ENCODE data around the gene PDHX. TPM values are rescaled to one million over a fixed set of nuclear protein-coding genes. Genes with fewer than 3 reads are reported as not detected.

PDHX gene
- total and polyA plus RNA-seq, 5 donors from 2014 or later, result 18.2 to 24.1 (median 20.0) TPM

GRCh38 chr11:34899633-34900016 is 16.8 kb upstream of the PDHX start:
- no peak overlapping the region for H3K4me3 ChIP-seq (ENCODE audit: low read depth, low read length)
- peak in 1 of 3 donors; percentile 36 for DNase-seq
- Mint-ChIP-seq H3K4me3 (no peak overlapping the region), H3K27ac (no peak overlapping the region), H3K27me3 (no peaks in the 10 kb centered on the region), H3K9me3 (peaks cover 2 to 50% (median 16%) of the 10 kb centered on the region in 7 donors), H3K4me1 (peaks cover 0 to 11% (median 3%) of the 10 kb centered on the region in 4 donors), H3K36me3 (peaks cover 25% of the 10 kb centered on the region)
- H3K27ac ChIP-seq (ENCODE audit: insufficient read depth, low read length, poor library complexity, severe bottlenecking), result no peak overlapping the region
- H3K27me3 ChIP-seq (ENCODE audit: control insufficient read depth, insufficient read depth, low read length), result no peaks in the 10 kb centered on the region
- peaks cover 36 to 58% of the 10 kb centered on the region in 2 experiments for H3K9me3 ChIP-seq (ENCODE audit: control insufficient read depth in 2 of 2, low read length in 2 of 2)
- H3K4me1 ChIP-seq (ENCODE audit: control insufficient read depth, insufficient read depth, low read length, poor library complexity, severe bottlenecking), result no peaks in the 10 kb centered on the region
- no peak for ATAC-seq (ENCODE audit: low read depth in 2 of 2)
- peaks cover 6% of the 10 kb centered on the region for H3K36me3 ChIP-seq (ENCODE audit: control insufficient read depth, insufficient read depth, low read length)

DNA sequence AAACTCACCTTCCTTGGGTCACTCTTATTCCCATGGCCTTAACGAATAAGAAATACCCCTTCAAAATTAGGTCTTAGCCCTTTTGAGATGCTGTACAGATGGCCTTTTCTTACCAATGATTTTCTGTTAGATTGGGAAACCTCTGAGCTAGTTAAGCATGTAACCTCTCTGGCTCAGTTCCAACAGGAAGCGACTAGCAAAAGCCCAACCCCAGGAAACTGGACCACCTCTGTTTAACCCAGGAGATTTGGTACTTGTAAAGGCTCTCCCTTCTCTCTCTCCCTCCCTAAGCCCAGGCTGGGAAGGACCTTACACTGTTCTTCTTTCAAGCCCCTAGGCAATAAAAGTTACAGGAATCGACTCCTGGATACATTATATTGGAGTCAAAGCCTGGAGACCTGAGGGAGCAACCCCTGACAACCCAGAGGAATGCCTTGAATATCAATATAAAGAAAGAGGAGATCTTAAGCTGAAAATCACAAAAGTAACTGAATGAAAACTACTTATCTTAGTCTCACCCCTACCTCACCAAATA is 11.9 kb upstream of the PDHX start:
- no peak for DNase-seq
- peak overlapping the region in 1 of 3 donors; percentile 23 for H3K27ac Mint-ChIP-seq
- peak overlapping the region in 1 of 4 donors; percentile 9 for H3K4me3 Mint-ChIP-seq
- Histone ChIP-seq H3K9me3 (ENCODE audit: control insufficient read depth in 2 of 2, low read length in 2 of 2) (peaks cover 25 to 34% of the 10 kb centered on the region in 2 experiments), H3K4me1 (ENCODE audit: control insufficient read depth, insufficient read depth, low read length, poor library complexity, severe bottlenecking) (no peaks in the 10 kb centered on the region), H3K4me3 (ENCODE audit: low read depth, low read length) (no peak overlapping the region), H3K27me3 (ENCODE audit: control insufficient read depth, insufficient read depth, low read length) (no peaks in the 10 kb centered on the region), H3K36me3 (ENCODE audit: control insufficient read depth, insufficient read depth, low read length) (peaks cover 6% of the 10 kb centered on the region), H3K27ac (ENCODE audit: insufficient read depth, low read length, poor library complexity, severe bottlenecking) (no peak overlapping the region)
- no peak for ATAC-seq (ENCODE audit: low read depth in 2 of 2)
- peaks cover 2 to 27% (median 6%) of the 10 kb centered on the region in 7 donors for H3K9me3 Mint-ChIP-seq
- peaks cover 25% of the 10 kb centered on the region for H3K36me3 Mint-ChIP-seq
- H3K27me3 Mint-ChIP-seq, result no peaks in the 10 kb centered on the region
- peaks cover 4 to 18% (median 15%) of the 10 kb centered on the region in 4 donors for H3K4me1 Mint-ChIP-seq

DNA sequence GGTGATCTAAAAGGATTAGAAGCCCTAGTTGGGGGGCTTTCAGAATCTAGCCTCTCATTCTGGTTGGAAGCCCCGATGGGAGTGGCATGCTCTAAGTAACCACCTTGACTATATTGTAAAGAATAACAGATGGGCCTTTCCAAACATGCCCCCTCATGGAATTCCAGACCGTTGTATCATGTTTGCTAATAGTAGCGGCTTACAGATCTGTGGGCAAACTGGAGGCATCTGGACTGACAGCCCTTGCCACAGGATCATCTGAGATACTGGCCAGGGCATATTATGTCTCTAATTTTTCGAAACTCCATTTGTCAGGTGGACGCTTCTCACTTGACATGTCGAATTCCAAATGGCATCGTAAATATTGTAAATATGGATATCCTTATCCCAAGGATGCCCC is 10.8 kb upstream of the PDHX start:
- DNase-seq (no peak), ATAC-seq (ENCODE audit: low read depth in 2 of 2) (no peak)
- peaks cover 0 to 15% (median 0%) of the 10 kb centered on the region in 7 donors for H3K9me3 Mint-ChIP-seq
- Histone ChIP-seq H3K4me3 (ENCODE audit: low read depth, low read length) (no peak overlapping the region), H3K36me3 (ENCODE audit: control insufficient read depth, insufficient read depth, low read length) (peaks cover 4% of the 10 kb centered on the region), H3K9me3 (ENCODE audit: control insufficient read depth in 2 of 2, low read length in 2 of 2) (peaks cover 14 to 22% of the 10 kb centered on the region in 2 experiments), H3K27me3 (ENCODE audit: control insufficient read depth, insufficient read depth, low read length) (no peaks in the 10 kb centered on the region), H3K27ac (ENCODE audit: insufficient read depth, low read length, poor library complexity, severe bottlenecking) (no peak overlapping the region), H3K4me1 (ENCODE audit: control insufficient read depth, insufficient read depth, low read length, poor library complexity, severe bottlenecking) (no peaks in the 10 kb centered on the region)
- no peaks in the 10 kb centered on the region for H3K27me3 Mint-ChIP-seq
- no peak overlapping the region for H3K4me3 Mint-ChIP-seq
- H3K36me3 Mint-ChIP-seq, result peaks cover 25% of the 10 kb centered on the region
- peaks cover 4 to 18% (median 15%) of the 10 kb centered on the region in 4 donors for H3K4me1 Mint-ChIP-seq
- H3K27ac Mint-ChIP-seq, result no peak overlapping the region

DNA sequence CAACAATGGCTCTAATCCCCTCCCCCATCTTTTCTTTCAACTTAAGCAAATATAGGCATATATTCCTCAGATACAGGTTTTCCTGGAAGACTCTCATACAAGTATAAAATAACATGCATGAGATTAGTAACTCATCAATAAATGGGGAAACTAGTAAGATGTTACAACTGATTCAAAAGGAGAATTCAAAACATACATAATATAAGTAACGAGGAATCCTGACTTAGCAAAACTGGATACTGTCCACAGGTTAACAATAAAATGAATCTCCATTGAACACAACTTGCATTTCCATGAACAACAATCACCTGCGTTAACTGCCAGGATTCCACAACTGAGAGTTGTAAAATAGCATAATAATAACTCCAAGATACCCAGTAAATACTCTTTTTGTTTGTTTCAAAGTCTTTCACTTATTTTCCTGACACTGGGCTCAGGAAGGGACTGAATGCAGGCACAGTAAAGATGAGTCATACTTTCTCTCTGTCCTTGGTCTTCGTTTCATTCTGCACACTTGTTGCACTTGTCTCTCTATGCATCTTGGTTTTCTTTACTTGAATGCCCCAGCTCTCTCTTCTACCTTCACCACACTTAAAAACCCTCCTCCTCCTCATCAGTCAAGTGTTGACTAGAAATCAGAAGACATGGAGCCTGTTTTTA is 8.4 kb upstream of the PDHX start:
- no peaks in the 10 kb centered on the region for H3K27me3 ChIP-seq (ENCODE audit: control insufficient read depth, insufficient read depth, low read length)
- H3K9me3 ChIP-seq (ENCODE audit: control insufficient read depth in 2 of 2, low read length in 2 of 2), result peaks cover 0 to 2% of the 10 kb centered on the region in 2 experiments
- DNase-seq (no peak), ATAC-seq (ENCODE audit: low read depth in 2 of 2) (no peak)
- H3K36me3 ChIP-seq (ENCODE audit: control insufficient read depth, insufficient read depth, low read length), result no peaks in the 10 kb centered on the region
- Mint-ChIP-seq H3K9me3 (peaks cover 0 to 4% (median 0%) of the 10 kb centered on the region in 7 donors), H3K36me3 (peaks cover 28% of the 10 kb centered on the region), H3K4me1 (peaks cover 4 to 27% (median 21%) of the 10 kb centered on the region in 4 donors), H3K4me3 (no peak overlapping the region), H3K27me3 (no peaks in the 10 kb centered on the region), H3K27ac (no peak overlapping the region)
- H3K4me3 ChIP-seq (ENCODE audit: low read depth, low read length), result no peak overlapping the region
- no peaks in the 10 kb centered on the region for H3K4me1 ChIP-seq (ENCODE audit: control insufficient read depth, insufficient read depth, low read length, poor library complexity, severe bottlenecking)
- no peak overlapping the region for H3K27ac ChIP-seq (ENCODE audit: insufficient read depth, low read length, poor library complexity, severe bottlenecking)

GRCh38 chr11:34909415-34909814 is 7.0 kb upstream of the PDHX start:
- DNase-seq, result no peak
- Mint-ChIP-seq H3K27me3 (no peaks in the 10 kb centered on the region), H3K36me3 (peaks cover 28% of the 10 kb centered on the region), H3K4me1 (peaks cover 9 to 37% (median 29%) of the 10 kb centered on the region in 4 donors), H3K27ac (no peak overlapping the region), H3K9me3 (peaks cover 0 to 2% (median 0%) of the 10 kb centered on the region in 7 donors), H3K4me3 (no peak overlapping the region)
- Histone ChIP-seq H3K4me3 (ENCODE audit: low read depth, low read length) (no peak overlapping the region), H3K9me3 (ENCODE audit: control insufficient read depth in 2 of 2, low read length in 2 of 2) (no peaks in the 10 kb centered on the region), H3K27ac (ENCODE audit: insufficient read depth, low read length, poor library complexity, severe bottlenecking) (no peak overlapping the region), H3K4me1 (ENCODE audit: control insufficient read depth, insufficient read depth, low read length, poor library complexity, severe bottlenecking) (peaks cover 4% of the 10 kb centered on the region), H3K27me3 (ENCODE audit: control insufficient read depth, insufficient read depth, low read length) (no peaks in the 10 kb centered on the region), H3K36me3 (ENCODE audit: control insufficient read depth, insufficient read depth, low read length) (no peaks in the 10 kb centered on the region)
- ATAC-seq (ENCODE audit: low read depth in 2 of 2), result no peak

DNA sequence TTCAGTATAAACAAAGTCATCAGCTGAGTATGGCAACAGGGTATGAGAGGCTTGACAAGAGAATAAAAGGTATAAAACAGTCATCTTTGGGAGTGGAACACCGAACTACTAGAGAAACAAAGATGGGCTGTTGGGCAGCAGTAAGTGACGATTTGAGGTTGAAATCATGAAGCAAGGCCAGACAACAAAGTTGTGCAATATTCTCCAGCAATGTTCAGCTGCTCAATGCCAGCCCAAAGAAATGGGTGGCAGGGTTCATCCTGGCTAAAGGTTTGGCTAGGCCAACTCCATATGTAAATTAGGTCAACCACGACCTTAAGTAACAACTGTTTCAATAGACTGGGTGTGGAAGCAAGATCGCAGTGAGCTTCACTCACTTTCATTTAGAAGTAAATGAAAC is 6.5 kb upstream of the PDHX start:
- H3K9me3 Mint-ChIP-seq, result peaks cover 0 to 2% (median 0%) of the 10 kb centered on the region in 7 donors
- H3K27ac ChIP-seq (ENCODE audit: insufficient read depth, low read length, poor library complexity, severe bottlenecking), result no peak overlapping the region
- no peak for ATAC-seq (ENCODE audit: low read depth in 2 of 2)

GRCh38 chr11:34910817-34911216 is 5.6 kb upstream of the PDHX start:
- H3K36me3 Mint-ChIP-seq, result peaks cover 18% of the 10 kb centered on the region
- peaks cover 18% of the 10 kb centered on the region for H3K4me1 ChIP-seq (ENCODE audit: control insufficient read depth, insufficient read depth, low read length, poor library complexity, severe bottlenecking)
- ATAC-seq (ENCODE audit: low read depth in 2 of 2), result no peak
- peaks cover 0 to 2% (median 0%) of the 10 kb centered on the region in 7 donors for H3K9me3 Mint-ChIP-seq
- no peaks in the 10 kb centered on the region for H3K36me3 ChIP-seq (ENCODE audit: control insufficient read depth, insufficient read depth, low read length)
- H3K4me1 Mint-ChIP-seq, result peaks cover 14 to 42% (median 30%) of the 10 kb centered on the region in 4 donors
- no peaks in the 10 kb centered on the region for H3K27me3 Mint-ChIP-seq
- no peaks in the 10 kb centered on the region for H3K27me3 ChIP-seq (ENCODE audit: control insufficient read depth, insufficient read depth, low read length)
- H3K27ac ChIP-seq (ENCODE audit: insufficient read depth, low read length, poor library complexity, severe bottlenecking), result no peak overlapping the region
- H3K9me3 ChIP-seq (ENCODE audit: control insufficient read depth in 2 of 2, low read length in 2 of 2), result no peaks in the 10 kb centered on the region
- no peak for DNase-seq
- H3K27ac Mint-ChIP-seq, result no peak overlapping the region
- H3K4me3 Mint-ChIP-seq, result no peak overlapping the region
- no peak overlapping the region for H3K4me3 ChIP-seq (ENCODE audit: low read depth, low read length)

More for the DNA sequence above, 6.5 kb upstream of the PDHX start:
- Histone ChIP-seq H3K4me1 (ENCODE audit: control insufficient read depth, insufficient read depth, low read length, poor library complexity, severe bottlenecking) (peaks cover 9% of the 10 kb centered on the region), H3K27me3 (ENCODE audit: control insufficient read depth, insufficient read depth, low read length) (no peaks in the 10 kb centered on the region), H3K4me3 (ENCODE audit: low read depth, low read length) (no peak overlapping the region), H3K9me3 (ENCODE audit: control insufficient read depth in 2 of 2, low read length in 2 of 2) (no peaks in the 10 kb centered on the region), H3K36me3 (ENCODE audit: control insufficient read depth, insufficient read depth, low read length) (no peaks in the 10 kb centered on the region)
- Mint-ChIP-seq H3K4me1 (peaks cover 9 to 37% (median 27%) of the 10 kb centered on the region in 4 donors), H3K27me3 (no peaks in the 10 kb centered on the region), H3K36me3 (peaks cover 23% of the 10 kb centered on the region), H3K4me3 (no peak overlapping the region), H3K27ac (no peak overlapping the region)
- DNase-seq, result no peak
